HG03095 (cell line): Measurements from ENCODE around the gene NSMCE4A.
"Not testable (repeated sequence)": the region's sequence is repeated elsewhere in the genome, so short reads cannot be mapped to it uniquely, and the experiment has no call there.

Experiments
- ATAC-seq: cut with Tn5 transposase; IDR thresholded peaks from one replicate; pipeline ENCODE4 v1.9.1; 2021; ENCODE audit warnings: moderate library complexity; ENCODE audit not compliant: unreplicated experiment

NSMCE4A gene

DNA sequence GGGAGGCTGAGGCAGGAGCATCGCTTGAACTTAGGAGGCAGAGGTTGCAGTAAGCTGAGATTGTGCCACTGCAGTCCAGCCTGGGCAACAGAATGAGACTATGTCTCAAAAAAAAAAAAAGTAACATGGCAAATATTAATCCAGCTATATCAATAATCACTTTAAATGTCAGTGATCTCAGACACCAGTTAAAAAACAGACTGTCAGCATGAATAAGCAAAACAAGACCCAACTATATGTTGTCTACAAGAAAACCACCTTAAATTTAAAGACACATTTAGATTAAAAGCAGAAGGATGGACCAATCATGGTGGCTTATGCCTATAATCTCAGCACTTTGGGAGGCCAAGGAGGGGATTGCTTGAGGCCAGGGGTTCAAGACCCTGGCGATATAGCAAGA, 38.7 kb downstream of the NSMCE4A start:
- ATAC-seq = no peak

DNA sequence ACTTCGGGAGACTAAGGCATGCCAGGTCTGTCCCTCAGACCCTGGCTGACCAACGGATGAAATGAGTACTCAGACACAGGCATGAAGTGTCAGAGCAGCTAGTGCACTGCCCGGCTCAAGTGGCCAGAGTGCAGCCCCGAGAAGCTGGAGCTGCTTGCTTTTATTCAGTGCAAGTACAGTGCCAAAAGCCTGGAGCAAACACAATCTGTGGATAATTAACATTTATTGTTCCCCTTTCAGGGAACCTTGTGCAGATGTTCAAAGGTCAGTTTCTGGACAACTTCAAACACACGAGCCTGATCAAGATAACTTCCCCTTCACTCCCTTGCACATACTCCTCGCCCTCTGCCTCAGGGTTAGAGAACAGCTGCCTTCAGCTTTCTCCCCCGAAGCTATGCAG, 39.3 kb downstream of the NSMCE4A start:
- ATAC-seq = no peak

DNA sequence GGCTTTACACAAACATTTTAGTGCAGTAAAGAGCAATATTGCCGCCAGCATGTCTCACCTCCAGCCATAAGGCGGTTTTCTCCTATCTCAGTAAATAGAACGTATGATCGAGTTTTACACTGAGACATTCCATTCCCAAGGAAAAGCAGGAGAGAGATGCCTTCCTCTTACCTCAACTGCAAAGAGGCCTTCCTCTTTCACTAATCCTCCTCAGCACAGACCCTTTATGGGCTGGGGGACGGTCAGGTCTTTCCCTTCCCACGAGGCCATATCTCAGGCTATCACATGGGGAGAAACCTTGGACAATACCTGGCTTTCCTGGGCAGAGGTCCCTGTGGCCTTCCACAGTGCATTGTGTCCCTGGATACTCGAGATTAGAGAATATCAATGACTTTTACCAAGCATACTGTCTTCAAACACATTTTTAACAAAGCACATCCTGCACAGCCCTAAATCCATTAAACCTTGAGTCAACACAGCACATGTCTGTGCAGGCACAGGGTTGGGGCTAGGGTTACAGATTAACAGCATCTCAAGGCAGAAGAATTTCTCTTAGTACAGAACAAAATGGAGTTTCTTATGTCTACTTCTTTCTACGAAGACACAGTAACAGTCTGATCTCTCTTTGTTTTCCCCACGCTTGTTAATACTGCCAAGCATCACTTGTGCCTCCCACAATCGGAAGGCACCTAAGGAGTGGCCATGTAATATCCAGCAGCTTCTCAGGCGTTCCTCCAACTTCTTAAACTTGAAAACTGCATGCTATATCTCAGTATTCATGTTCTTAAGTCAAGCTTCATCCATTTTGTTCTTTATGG, 44.5 kb downstream of the NSMCE4A start:
- ATAC-seq = not testable (repeated sequence)

DNA sequence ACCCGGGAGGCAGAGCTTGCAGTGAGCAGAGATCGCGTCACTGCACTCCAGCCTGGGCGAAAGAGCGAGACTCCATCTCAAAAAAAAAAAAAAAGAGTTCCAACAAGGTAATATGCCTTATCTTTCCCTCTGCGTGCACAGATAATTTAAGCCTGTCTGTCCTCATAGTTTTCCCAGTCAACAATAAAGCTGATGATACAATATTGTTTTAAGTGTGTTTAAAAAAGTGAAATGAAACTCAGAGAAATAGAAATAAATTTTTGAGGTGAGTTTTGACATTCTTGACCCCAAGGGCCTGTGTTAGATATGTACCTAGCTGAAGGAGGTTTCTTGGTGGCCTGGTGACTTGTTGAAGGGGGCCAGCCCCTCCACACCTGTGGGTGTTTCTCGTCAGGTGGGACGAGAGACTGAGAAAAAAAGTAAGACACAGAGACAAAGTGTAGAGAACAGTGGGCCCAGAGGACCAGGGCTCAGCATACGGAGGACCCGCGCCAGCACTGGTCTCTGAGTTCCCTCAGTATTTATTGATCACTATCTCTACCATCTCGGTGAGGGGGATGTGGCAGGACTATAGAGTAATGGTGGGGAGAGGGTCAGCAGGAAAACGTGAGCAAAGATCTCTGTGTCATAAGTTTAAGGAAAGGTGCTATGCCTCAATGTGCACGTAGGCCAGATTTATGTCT, 45.3 kb downstream of the NSMCE4A start:
- not testable (repeated sequence) for ATAC-seq

DNA sequence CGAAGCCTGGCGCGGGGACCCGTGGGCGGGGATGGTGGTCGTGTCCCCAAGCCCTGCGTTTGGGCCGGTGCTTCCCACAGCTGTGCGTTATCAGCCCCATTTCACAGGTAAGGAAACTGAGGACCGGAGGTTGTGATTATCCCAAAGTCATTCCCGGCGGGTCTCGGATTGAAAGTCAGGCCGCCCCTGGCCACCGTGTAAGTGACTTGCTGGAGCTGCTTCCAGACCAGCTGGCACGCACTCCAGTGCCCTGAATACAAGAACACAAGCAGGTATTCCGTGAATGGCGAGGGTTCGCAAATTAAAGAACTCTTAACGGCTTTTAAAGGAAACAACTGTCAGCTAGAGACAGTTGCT, 46.5 kb downstream of the NSMCE4A start:
- ATAC-seq = peak; percentile 12

DNA sequence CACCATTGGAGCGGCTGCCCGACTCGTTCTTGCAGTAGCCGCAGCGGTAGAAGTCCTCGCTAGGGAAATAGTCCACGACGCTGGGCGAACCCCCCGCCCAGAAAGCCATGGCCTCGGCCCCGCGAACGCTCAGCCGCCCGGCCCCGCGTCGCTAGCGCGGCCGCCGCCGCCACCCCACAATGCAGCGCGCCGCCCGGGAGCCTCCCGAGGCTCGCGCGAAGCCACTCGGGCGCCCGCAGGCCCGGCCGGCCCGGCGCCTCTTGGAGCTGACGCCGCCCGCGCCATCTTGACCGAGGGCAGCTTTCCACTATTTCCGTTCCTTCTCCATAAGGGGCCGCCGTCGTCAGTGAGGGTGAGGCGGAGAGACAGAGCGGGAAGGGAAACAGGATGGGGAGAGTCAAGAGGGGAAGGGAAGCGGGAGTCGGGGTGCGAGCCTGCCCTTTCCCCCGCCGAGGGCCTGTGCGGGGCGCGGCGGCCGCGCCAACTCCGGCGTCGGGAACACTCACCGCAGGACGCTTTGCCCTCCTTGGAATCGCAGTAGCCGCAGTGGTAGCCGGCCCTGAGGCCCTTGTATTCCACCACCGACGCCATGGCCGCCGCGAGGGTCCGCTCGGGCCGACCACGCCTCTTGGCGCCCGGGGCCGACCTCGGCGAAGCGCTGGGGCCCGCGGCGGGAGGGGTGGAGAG, 47.0 kb downstream of the NSMCE4A start, which contains the start of gene ATE1:
TSS of gene ATE1 (minus strand) at position 191 of the 687 bp plus-strand sequence. CDS start at position 109, 82 bp downstream.
- peak; percentile 84 for ATAC-seq

DNA sequence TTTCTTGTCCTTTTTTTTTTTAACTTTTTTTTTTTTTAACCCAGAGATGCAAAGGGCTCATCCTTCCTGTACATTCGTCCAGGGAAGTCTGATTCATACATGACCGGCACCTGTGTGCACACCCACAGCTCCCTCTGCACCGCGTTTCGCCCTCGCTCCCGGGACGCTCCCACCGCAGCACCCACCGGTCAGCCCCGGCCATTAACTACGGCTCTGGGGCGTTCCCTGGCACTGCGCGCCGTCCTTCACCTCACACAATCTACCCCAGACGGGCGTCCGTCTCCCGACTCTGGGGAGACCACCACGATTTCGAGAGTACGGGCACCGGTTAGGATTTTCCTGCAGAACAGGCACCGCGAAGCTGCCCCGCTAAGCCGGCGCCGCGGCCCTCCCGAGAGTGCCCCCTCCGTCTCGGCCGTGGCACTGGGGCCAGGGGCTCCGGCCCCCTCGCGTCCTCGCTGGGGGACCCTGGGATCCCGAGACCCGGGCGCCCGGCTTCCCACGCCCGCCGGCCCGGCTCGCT, 47.6 kb downstream of the NSMCE4A start:
- ATAC-seq = peak; percentile 39

DNA sequence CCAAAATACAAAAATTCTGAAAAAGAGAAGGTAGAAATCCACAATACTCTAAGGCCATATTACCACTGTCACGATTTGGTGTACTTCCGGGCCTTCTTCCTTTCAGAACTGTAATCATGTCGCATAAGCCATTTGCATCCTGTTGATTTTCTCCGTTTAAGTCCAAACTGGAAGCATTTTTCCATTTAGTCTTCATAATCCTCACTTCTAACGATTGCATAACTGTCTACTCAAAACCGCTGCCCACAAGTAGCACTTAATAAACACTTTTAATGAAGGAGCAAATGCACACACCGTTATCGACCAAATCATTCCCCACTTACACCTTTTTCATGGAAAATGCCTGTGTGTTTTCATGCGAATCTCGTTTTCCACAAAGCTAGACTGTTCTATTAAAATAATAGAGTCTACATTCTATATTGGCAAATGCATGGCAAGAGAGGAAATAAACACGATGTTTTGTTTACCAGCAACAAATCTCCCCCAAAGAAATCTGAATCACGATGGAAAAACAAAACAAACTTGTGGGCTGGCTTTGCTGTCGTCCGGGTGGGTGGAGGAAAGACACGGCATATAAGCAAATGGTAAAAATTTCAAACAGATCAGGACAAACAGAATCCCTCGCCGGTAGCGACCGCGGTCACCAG, 48.2 kb downstream of the NSMCE4A start:
- ATAC-seq = peak; percentile 2

DNA sequence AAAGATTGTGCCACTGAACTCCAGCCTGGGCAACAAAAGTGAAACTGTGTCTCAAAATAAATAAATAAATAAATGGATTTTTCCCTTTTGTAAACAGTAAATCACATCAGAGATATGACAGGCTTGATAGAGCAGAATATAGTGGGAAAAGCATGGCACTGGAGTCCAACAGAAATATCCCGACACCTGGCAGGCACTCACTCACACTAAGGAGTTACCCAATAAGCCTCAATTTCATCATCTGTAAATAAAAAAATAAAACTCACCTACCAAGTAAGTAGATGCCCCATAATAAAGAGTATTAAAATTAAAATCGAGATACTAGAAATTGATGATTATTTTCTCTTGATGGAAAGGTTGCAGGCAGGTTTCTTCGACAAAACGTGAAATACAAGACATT, 48.9 kb downstream of the NSMCE4A start:
- no peak for ATAC-seq

DNA sequence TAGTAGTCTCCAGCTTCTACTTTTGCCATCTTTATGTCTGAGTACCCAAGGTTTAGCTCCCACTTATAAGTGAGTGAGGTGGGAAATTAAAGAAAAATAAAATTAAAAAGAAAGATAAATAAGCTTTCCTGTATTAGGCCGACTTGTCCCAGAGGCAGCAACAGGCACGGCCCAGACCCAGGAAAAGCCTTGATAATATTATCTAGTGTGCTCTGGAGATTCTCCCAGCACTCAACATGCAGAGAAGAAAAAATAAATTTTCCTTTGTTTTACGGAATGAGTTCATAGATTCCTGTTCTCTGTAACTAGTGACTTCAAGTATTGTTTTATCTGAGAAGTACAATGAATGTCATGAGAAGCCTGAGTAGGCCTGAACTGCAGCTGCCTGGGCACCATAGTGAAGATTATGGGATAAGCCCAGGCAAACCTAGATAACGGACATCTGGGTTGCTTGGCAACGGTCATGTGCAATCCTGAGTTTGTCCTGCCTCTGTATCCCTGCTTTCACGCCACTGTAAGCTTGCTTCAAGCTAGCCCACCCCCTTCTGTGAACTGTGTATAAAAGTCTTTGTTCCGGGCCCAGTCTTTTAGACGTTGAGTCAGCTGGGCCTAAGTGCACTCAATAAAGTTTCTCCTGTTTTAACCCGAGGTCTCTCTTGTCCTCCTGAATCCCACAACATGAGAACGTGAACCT, 53.6 kb downstream of the NSMCE4A start:
- no peak for ATAC-seq

DNA sequence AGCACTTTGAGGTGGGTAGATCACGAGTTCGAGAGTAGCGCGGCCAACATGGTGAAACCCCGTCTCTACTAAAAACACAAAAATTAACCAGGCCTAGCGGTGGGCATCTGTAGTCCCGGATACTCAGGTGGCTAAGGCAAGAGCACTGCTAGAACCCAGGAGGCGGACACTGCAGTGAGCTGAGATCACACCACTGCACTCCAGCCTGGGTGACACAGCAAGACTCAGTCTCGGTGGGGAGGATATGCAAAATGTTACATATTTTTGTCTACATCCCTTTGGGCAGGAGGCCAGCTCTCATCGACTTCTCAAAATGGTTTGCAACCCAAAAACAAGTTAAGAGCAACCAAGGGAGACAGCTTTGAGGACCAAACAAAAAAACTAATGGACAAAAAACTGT, 55.4 kb downstream of the NSMCE4A start:
- no peak for ATAC-seq

DNA sequence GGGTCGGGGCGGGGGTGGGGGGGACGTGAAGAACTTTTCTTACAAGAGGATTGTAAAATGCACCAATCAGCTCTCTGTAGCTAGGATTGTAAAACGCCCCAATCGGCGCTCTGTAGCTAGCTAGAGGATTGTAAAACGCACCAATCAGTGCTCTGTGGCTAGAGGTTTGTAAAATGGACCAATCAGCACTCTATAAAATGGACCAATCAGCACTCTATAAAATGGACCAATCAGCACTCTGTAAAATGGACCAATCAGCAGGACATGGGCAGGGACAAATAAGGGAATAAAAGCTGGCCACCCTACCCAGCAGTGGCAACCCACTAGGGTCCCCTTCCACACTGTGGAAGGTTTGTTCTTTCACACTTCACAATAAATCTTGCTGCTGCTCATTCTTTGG, 56.2 kb downstream of the NSMCE4A start:
- ATAC-seq = not testable (repeated sequence)

DNA sequence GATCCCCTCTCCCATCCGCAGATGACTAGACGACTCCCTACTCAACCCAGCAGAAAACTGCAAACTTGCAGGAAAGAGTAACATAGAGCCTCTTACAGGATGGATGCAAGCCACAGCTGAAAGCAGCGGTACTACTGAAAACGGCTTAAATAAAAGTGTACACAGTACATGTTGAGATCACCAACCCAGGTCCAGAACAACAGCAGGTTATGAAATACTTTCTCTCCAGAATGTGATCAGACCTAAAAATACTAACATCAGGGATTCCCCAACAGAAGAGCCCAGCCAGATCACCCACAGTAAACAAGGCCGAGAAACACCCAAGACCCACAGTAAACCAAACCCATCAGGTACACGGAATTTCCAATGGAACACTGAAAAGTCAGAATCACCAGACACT, 60.4 kb downstream of the NSMCE4A start:
- no peak for ATAC-seq

DNA sequence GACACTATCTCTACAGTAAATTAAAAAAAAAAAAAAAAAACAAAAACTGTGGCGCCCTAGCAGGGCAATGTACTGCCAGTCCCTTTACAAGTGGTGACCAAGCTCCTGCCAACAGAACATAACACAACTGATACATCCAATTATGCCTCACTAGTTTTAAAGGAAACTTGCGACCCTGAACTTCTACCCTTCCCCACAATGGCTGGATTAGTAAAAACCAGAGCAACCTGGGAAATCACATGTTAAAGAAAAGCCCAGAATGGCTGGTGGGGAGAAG, 63.7 kb downstream of the NSMCE4A start:
- peak; percentile 30 for ATAC-seq

DNA sequence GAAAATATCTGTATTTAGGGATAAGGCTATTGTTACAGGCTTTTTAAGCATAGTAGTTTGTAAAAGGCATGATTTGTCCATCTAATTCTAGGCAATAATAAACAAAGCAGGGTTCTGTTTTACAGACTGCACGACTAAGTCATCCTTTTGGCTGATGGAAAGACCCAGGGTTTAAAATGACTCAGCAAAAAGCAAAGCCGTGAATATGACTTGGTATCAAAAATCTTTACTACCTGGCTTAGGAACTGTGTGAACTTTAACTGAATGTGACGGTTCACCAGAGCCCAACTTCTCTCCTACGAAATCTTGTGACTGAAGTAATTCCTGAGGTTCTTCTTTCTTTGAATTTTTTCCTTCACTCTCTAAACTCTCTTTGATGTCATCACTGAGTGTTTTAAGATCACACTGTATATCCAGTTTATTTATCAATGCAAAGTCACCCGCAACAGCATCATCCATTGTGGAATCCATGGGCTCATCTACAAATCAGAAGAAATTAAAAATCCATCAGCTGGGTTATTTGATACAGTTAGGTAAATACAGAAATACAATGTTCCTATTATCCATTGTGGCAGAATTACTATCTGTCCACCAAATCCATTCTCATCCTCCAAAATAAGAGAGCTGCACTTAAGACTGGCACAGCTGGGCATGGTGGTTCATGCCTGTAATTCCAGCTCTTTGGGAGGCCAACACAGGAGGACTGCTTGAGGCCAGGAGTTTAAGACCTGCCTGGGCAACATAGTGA, 64.2 kb downstream of the NSMCE4A start:
- peak; percentile 69 for ATAC-seq
